CD4-positive, alpha-beta T cell treated with Interleukin-15 for 1 hour (primary cell): ENCODE data around the gene PLA2G2C.

ENCODE experiments used
- DNase-seq: peaks from one replicate; pipeline ENCODE4 v3.0.0-alpha.2; 2020

The PLA2G2C gene

DNA sequence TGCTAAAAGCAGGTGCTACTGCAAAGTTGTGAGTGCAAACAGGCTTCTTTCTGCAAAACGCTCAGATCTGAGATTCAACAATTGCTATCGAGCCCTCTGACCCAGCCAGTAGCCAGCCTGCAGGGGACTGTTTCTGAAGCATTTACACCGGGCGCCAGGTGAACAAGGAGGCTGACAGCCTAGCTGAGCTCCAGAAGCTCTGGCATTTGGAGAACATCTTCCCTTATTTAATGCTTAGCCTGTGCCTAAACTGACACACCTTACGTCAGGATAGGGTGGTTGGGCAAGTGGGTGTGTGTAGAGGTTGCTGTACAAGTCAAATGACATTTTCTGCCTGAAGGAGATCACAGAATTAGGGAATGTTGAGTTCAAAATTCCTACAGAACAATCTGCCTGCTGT lies 15.8 kb upstream of the PLA2G2C start:
- no peak for DNase-seq

DNA sequence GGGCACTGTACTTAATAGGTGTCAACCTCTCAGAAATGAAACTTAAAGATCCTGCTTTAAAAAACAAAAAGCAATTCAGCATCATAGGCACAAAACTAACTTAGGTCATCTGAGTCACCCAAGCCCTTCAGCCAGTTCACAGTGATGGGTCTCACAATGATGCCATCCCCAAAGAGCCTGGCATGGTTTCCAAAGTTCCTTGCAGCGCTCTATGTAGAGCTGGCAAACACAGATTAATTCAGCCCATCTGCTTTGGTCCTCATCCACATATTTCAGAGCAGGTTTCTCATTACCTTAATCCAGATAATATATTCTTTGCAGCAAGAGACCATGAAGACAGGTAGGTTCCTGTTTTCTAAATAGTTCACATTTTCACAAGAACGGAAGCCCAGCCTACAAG lies 14.6 kb upstream of the PLA2G2C start:
- DNase-seq, result no peak

DNA sequence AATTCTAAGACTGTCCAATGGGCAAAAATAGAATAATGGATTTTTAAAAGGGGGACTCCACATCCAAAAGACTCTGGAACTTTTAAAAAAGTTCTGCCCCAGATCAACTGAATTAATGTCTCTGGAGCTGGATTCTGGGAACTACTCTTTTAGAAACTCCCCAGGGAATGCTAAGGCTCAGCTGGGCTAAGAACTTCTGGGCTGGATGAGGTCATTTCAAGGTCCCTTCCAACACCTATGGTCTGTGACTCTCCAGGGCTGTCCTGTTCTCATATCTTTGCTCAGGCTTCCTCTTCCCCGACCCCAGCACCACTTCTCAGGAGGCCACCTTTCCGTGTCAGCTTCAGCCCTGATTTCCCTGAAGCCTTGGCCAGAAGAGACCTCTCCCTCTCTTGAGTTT lies 13.5 kb upstream of the PLA2G2C start:
- no peak for DNase-seq

DNA sequence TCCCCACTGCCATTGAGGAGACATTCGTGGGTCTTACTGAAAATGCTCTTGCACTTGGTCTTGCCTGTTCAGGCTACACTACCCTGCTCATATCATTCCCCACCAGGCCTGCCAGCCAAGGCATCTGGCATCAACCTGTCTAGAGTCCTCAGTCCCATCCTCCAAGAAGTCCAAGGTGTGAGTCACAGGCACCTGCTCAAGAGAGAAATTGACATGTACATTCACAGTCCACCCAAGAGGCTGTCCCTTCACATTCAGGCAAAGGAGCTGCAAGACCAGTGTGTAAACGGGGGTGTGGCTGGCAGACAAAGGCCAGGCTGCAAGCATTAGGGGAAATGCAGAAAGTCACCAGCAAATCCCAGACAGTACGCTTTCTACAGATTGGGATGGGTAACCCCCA lies 13.1 kb upstream of the PLA2G2C start:
- no peak for DNase-seq

DNA sequence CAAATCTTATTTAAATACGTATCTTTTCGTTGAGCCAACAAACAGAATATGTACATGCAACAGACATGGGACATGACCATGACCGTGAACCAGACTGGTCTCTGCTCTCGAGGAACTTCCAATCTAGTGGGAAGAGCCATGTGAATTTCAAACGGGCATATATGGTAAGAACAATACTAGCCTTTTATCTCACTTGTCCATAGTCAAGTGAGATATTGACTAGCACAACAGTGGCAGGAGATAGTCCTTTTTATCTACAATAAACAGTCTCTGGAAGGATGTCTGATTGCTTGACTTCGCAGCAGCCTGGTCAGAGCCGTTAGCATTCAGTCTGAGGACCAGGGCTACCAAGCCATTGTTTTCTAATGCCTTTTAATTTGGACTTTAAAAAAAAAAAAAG lies 12.6 kb upstream of the PLA2G2C start:
- DNase-seq, result no peak

DNA sequence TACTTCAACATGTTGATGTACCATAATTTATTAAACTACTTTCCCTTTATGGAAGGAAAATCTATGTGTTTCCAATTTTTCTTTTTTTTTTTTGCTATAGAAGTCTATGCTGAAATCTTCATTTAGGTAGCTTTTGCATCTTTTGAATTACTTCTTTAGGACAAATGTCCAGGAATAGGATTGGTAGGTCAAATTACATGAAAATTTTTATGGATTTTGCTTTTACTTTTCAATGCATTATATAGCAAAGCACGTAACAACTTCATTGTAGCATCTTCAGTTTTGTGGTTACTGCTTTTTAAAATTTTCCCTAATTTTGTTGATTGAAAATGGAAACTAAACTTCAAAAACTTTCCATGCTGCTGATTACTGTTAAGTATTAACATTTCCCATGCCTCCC lies 12.0 kb upstream of the PLA2G2C start:
- no peak for DNase-seq

DNA sequence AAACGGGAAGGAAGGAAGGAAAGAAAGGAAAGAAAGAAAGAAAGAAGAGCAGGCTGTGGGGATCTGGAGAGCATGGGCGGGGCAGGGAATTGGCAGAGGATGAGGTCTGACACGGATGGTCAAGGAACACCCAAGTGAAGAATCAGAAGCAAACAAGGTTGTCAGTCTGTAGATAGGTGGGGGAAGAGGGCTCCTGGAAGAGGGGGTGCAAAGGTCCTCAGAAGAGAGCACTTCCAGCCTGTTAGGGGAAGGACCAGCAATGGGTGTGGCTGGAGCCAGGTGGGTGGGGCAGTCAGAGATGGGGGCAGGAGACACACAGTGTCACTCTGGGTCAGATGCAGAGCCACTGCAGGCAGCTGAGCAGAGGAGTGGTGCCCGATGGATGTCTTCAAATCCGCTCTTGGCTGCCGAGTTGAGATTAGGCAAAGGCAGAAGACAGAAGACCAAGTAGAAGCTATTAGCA lies 11.0 kb upstream of the PLA2G2C start:
- no peak for DNase-seq

DNA sequence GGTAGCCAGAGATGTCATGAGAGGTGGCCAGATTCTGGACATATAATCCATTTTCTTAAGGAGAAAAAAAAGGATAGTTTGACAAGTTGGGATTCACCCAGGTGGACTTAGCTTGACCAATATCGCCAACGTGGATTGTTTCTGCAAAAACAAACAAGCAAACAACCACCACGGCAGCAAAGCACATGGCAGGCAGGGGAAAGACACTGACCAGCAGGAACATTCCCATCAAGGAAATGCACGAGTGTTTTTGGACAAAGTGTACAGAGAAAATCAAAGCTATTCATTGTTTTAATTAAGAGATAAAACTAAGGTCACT lies 9.1 kb upstream of the PLA2G2C start:
- DNase-seq, result no peak

DNA sequence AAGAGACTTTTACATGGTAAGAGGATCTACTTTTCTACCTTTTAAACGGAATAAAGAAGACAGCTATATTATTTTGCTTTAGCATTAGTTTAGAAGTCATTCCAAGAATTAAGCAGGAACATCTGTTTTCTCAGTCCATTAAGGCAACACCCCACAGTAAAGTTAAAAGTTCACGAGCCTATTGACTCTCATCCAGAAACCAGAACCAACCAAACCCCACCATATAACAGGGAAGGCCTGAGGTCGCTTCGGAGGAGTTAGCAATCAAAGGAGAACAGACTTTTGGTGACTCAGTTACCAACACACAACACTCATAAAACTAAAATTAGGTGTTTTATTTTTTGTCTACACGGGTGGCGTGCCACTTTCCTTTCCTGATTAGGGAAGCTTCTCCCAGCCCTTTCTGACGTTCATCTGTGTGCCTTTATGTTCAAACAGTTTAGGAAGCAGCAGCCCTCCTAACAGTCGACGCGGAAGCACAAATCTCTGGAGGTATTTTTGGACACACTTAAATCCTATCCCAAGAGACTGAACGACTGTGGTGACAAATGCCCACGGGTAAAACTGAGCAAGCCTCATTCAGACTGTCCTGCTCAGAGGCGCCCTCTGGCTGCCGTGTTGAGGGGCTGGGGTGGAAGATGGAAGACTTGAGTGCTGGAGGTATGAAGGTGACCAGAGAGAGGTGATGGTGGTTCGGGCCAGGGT lies 8.6 kb upstream of the PLA2G2C start:
- DNase-seq, result peak; percentile 61

DNA sequence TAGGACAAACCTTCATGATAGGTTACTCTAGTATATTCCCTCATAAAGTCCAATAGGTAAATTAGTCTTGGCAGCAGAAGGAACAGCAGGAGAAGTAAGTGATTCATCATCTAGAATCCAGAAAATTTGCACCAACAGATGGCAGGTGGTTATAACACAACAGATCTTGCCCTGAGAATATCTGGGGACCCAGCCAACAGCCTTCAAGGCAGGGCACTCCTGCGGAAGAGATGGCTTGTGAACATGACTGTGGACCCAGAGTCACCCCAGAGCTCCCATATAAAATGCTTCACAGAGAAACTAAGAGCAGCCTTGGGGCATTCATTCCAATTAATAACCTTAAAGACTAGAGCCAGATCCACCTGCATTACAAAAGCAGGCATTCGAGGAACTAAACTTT lies 7.9 kb upstream of the PLA2G2C start:
- no peak for DNase-seq

DNA sequence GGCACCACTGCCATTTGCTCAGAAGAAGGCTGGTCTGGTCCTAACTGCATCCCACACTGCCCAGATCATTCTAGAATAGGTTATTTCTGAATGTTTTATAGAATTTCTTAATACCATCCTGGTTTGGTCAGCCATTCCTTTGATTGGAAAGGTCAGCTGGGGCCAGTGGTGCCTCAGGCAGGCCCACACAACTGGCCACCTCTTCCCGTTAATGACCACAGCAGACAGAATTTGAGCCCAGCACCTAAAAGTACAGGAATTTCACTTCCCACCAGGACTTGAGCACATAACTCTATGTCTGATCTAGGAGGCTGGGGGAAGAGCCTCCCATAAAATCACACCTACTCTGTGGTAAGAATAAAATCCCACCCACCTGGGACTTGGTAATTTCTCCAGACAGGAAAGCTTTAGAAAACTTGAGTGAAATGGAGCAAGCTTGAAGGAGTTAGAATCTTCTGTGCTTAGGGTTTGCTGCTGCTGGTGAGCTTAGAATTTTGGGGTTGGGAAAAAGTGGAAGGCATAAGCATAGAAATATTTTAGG lies 6.6 kb upstream of the PLA2G2C start:
- no peak for DNase-seq

DNA sequence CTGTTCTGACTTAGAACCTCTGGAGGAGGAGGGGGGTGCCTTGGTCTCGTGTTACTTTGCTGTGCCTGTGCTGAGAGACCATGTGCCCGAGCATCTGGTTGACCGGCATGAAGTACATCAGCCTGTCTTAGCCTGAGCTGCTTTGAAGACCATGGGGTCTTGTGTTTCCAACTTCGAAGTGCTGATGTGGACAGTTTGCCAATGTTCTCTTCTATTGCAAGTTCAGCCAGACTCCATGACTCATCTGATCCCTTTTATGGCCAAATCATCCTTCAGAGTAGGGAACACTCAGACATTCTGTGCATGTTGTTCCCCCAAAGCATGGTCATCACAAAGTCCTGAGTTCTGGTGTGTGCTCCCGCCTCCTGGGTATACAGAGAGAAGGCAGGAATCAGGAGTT lies 6.0 kb upstream of the PLA2G2C start:
- DNase-seq, result no peak

DNA sequence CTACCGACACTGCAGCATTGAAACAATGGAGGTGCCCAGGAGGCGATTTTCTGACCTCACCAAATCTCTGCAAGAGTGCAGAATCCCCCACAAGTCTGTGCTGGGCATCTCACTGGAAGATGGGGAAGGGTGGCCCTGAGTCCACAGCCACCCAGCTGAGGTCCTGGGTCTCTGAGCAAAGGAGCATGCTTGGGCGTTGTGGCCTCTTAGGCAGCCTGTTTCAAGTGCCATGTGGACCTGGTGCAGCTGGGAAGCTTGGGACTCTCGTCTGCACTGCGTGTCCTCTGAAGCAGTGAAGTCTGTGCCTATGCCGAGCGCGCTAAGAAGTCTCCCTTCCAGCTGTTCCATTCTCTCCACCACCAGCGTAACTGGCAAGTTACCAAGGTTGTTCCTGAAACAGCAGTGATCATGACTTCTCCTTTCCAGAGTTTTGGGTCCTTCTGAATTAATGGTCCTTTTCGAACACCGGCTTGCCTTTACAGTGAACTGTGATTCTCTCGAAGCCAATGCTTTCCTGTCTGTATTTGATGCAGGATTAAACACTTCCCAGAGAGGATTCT lies 5.0 kb upstream of the PLA2G2C start:
- DNase-seq, result no peak

DNA sequence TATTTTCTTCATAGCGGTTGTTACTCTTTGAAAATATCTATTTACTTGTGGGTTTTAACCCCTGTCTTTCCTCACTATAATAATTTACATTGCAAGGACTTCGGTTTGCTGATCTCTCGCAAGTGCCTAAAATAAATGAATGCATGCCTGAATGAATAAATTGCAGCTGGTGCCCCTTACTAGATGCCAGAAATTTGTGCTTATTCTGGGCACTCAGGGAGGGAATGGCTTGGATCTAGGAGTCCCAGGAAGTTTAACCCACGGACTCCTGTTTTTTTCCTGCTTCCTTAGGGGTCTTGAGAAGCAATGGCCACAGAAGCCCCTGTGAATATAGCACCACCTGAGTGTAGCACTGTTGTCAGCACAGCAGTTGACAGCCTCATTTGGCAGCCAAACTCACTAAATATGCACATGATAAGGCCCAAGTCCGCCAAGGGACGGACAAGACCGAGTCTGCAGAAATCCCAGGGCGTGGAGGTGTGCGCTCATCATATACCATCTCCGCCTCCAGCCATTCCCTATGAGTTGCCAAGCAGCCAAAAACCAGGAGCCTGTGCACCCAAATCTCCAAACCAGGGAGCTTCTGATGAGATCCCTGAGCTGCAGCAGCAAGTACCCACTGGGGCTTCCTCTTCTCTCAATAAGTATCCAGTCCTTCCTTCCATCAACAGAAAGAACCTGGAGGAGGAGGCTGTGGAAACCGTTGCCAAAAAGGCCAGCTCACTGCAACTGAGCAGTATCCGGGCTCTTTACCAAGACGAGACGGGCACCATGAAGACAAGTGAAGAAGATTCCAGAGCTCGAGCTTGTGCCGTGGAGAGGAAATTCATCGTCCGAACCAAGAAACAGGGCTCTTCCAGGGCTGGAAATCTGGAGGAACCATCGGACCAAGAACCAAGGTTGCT lies 4.2 kb upstream of the PLA2G2C start:
- DNase-seq, result no peak

DNA sequence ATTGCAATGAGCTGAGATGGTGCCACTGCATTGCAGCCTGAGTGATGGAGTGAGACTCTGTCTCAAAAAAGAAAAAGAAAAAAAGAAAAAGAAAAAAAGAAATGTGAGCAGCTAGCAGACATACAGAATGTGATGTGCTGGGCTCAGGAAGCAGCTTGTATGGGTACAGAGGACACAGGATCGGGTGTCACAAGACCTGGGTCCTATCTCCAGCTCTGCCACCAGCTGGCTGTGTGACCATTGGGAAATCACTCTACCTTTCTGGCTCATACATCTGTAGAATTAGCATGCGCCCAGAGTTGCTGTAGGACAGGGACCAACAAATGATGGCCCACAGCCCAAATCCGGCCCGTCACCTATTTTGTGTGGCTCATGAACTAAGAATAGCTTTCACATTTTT lies 3.3 kb upstream of the PLA2G2C start:
- DNase-seq, result no peak

DNA sequence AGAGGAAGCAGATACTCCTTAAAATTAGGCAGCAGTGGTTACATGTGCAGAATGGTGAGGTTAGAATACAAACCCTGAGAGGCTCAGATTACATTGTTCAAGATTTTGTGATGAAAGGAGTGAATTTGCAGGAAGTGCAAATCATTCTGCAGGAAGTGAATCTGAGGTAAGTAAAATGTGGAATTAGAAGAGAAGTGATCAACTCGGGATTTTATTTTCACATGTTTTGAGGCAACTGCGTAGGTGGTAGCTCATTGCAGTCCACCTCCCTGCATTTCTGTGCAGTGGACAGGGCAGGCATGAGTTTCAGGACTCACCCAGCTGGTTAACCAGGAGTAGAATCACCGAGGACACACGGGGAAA lies 2.1 kb upstream of the PLA2G2C start:
- no peak for DNase-seq

DNA sequence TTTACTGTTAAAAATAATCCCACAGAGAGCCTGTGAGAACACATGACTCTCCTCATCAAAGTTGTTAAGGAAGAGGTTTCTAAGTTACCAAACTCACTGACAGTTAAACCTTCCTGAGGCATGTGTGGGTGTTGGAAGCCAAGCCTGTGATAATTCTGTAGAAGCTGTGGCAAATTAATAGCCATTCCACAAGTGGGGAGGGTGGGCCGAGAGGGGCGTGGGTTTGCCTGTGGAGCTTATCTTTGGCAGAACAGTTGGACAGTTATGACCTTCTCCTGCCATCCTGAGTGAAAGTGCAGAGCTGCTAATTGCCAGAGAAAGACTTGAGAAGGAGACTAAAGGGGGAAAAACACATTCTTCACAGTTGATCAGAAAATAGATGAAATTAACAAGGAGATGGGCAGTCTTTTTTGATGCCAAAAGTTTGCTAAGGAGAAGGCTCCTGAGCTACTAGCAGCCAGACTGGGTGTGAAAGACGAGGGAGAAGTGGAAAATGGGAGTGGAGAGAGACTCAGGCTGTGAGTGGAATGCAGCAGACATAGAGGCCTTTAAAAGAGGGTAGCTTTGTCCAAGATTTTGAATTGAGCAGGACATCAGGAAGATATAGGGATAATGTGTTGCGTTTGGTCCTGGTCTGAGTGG lies 1.6 kb upstream of the PLA2G2C start:
- DNase-seq, result no peak

DNA sequence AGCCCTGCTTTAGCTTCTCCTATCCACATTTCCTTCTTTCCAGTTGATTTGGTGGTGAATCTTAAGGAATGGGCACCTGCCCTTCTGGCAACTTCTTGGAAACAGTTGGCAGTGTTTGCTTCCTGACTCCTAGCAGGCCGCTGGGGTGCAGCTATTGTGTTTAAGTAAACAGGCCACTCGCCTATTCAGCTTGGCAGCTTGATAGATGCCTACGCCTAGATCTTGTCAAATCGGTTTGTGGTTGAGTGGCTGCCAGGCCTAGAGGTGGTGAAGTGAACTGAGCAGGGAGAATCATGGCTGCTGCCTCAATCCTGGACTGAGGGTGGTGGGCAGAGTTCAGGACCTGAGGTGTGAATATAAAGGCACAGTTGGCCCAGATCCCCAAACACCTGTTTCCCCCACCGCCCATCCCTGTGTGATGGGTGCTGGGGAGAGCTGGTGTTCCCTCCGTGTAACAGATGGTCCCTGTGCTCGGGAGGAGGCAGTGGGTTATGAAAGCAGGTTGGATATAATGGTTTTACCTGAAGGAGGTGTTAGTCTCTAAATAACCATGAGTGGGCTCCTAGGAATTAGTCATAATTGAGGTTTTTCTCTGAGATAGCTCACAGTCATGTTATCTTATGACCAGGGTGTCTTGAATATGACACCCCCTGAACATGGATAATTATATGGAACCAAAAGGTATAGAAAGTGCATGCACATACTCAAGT lies 940 bp upstream of the PLA2G2C start:
- DNase-seq, result peak; percentile 38

DNA sequence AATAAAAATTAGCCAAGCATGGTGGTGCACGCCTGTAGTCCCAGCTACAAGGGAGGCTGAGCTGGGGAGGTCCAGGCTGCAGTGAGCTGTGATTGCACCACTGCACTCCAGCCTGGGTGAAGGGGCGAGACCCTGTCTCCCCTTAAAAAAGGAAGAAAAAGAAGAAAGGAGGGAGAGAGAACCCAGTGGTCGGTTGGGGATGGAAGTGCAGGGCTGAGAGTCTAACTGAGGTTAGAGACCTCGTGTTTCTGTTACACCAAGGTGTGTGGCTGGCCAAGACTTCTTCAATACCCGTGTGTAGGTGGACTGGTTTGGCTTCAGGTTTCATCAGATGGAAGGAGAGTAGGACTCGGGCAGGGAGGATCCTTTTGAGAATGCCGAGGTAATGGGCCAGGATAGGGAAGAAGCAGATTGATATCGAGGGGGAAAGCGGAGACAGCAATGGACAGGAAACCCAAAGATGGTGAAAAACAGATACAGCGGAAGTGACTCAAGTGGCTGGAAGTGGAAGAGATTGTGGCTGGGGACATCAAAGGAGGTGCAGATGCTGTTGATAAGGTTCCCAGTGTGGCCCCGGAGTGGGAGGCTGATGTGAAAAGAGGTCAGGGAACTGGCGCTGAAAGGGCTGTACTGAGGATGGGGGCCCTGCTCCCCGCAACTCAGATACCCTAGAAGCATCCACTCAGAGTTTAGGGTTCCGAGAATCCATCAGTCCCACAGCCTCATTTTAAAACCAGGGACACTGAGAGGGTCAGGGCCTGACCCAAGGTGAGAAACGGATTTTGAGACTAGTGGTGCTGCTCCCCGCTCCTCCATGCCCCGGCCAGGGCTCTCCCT lies 1.1 kb downstream of the PLA2G2C start:
- DNase-seq, result peak; percentile 69

DNA sequence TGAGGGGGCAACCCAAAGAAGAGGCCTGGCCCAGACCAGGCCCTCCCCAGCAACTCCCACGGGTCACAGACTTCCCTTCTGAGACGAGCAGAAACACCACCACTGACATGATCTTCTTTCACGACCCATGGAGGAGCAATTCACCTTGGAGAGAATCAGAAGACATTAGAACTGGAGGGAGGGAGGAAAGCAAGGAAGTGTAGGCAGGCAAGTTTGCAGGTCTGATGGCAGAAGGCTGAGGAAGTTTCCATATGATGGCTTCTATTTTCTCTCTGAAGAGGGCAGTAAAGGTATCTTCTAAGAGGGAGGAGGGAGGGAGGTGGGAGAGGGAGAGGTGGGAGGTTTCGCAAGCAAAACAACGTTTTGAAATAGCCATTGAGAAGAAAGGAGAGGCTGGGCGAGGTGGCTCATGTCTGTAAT lies 1.8 kb downstream of the PLA2G2C start:
- DNase-seq, result no peak

DNA sequence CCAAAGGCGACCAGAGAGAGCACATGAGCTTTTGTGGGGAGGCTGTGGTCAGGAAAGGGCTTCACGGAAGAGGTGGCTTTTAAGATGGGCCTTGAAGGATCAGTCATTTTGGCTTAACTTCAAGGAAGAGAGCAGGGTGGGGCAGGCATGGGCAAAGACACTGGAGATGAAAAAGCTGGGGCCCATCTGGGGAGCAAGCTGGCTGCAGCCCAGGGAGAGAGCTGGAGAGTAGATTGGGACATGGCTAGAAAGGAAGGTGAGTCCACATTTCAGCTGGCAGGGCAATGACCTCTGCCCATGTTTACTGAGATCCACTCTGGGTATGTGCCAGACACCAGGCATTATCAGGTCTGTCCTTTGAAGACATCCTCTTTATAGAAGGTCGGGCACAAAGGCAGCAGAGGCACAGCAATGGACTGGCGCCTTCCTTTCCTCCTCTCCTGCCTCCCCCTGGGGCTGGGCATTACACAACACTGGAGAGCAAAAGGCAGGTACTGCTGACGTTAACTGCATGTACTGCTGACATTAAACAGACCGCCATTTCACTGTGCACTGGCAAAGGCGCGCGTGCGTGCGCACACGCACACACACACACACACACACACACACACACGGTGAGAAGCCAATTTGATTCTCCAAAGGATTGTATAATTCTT lies 2.6 kb downstream of the PLA2G2C start:
- no peak for DNase-seq
